GM12878 (cell line): ENCODE data around the gene SIT1. TPM values are rescaled to one million over a fixed set of nuclear protein-coding genes. Genes with fewer than 3 reads are reported as not detected.
A peak's percentile ranks its signal among the peaks of the same experiment; 100 is the strongest.

ENCODE experiments used
- ATAC-seq: fragments of 200-7000 bp; cut with Tn5 transposase; 3 replicates; pipeline ENCODE4 v1.9.1; 2020; ENCODE audit warnings: mild to moderate bottlenecking, moderate library complexity
- BruUV-seq: library from RNA; stranded (reverse); fragments of 400-500 nt; replicated peaks from 2 replicates; lab custom pipeline; 2021; lab: Mats Ljungman, UMichigan
- CTCF ChIA-PET: fragments of 300-600 bp; sonication (Branson Sonifier 250); formaldehyde crosslinking; extraction: SDS; loops from one replicate; lab custom pipeline; 2021; ENCODE audit warnings: inconsistent platforms; lab: Yijun Ruan, JAX
- POLR2A ChIA-PET: fragments of 350-600 bp; formaldehyde crosslinking; extraction: SDS; loops from one replicate; lab custom pipeline; 2021; ENCODE audit warnings: inconsistent platforms; lab: Charles Lee
- RAD21 ChIA-PET: fragments of 300-600 bp; sonication (Branson Sonifier 250); formaldehyde crosslinking; loops from one replicate; lab custom pipeline; 2023; ENCODE audit warnings: antibody characterized with exemption; ENCODE audit not compliant: unreplicated experiment; lab: Charles Lee
- SMC1A ChIA-PET: fragments of 300-600 bp; sonication (Branson Sonifier 250); formaldehyde crosslinking; loops from one replicate; lab custom pipeline; 2023; ENCODE audit not compliant: unreplicated experiment, uncharacterized antibody; lab: Charles Lee
- DNase-seq: peaks from one replicate; pipeline ENCODE4 v3.0.0-alpha.2; 2011; ENCODE audit warnings: low read depth, low spot score
- FAIRE-seq: peaks from 3 replicates; lab custom pipeline; 2011; peaks lifted over from hg19 to GRCh38; lab: Jason Lieb, UNC
- H2AFZ ChIP-seq: 2 replicates; pipeline ENCODE4 v1.6.0; 2011; ENCODE audit warnings: low read depth, low read length, control low read depth; ENCODE audit not compliant: control insufficient read depth
- H3K27ac ChIP-seq: 2 replicates; pipeline ENCODE4 v1.5.1; 2011; ENCODE audit warnings: control low read depth; ENCODE audit not compliant: control insufficient read depth, insufficient read depth
- H3K27me3 ChIP-seq, 2 experiments: replicated peaks in 1 of 2; 2 replicates each; pipeline versions ENCODE4 v1.6.0 to v1.6.1; 2011; ENCODE audit warnings: low read length in 1 of 2; ENCODE audit not compliant: control insufficient read depth in 2 of 2, insufficient read depth in 2 of 2
- H3K36me3 ChIP-seq, 2 experiments: 2 replicates each; pipeline ENCODE4 v1.5.1; 2011; ENCODE audit warnings: low read length in 1 of 2; ENCODE audit not compliant: control insufficient read depth in 2 of 2, insufficient read depth in 2 of 2
- H3K4me1 ChIP-seq: 2 replicates; pipeline ENCODE4 v1.6.1; 2011; ENCODE audit warnings: mild to moderate bottlenecking, low read length, moderate library complexity, mixed read lengths; ENCODE audit not compliant: control insufficient read depth, insufficient read depth
- H3K4me2 ChIP-seq: 2 replicates; pipeline ENCODE4 v1.6.0; 2011; ENCODE audit warnings: control low read depth; ENCODE audit not compliant: control insufficient read depth, insufficient read depth
- H3K4me3 ChIP-seq: fragments of 200-600 bp; sonication (generic); 2 replicates; pipeline ENCODE4 v1.5.1; 2016
- H3K79me2 ChIP-seq: 2 replicates; pipeline ENCODE4 v1.6.0; 2011; ENCODE audit warnings: low read length; ENCODE audit not compliant: control insufficient read depth, insufficient read depth
- H3K9ac ChIP-seq: 2 replicates; pipeline ENCODE4 v1.8.0; 2011; ENCODE audit warnings: low read length, control low read depth, mixed read lengths; ENCODE audit not compliant: control insufficient read depth, insufficient read depth
- H3K9me3 ChIP-seq: replicated peaks from 3 replicates; pipeline ENCODE4 v1.5.1; 2011; ENCODE audit warnings: mild to moderate bottlenecking, low read length; ENCODE audit not compliant: control insufficient read depth, insufficient read depth
- H4K20me1 ChIP-seq: 2 replicates; pipeline ENCODE4 v1.6.0; 2011; ENCODE audit not compliant: control insufficient read depth, insufficient read depth
- BHLHE40 ChIP-seq, 2 experiments: fragments of 450-650 bp in 1 of 2; IDR thresholded peaks; 2 replicates each; pipeline ENCODE4 v1.6.1; 2011 to 2017; ENCODE audit warnings: low read depth in 2 of 2, borderline replicate concordance in 1 of 2, improper control_type of control experiment in 1 of 2, low read length in 1 of 2, mild to moderate bottlenecking in 1 of 2
- HDGF ChIP-seq: fragments of 450-650 bp; IDR thresholded peaks from 2 replicates; pipeline ENCODE4 v1.6.1; 2016; ENCODE audit warnings: antibody characterized with exemption
- IKZF1 ChIP-seq: fragments of 450-650 bp; conservative IDR thresholded peaks from 2 replicates; pipeline ENCODE4 v1.6.1; 2017; ENCODE audit warnings: antibody characterized with exemption, mild to moderate bottlenecking
- JUNB ChIP-seq: IDR thresholded peaks from 2 replicates; pipeline ENCODE4 v1.6.1; 2016; ENCODE audit warnings: antibody characterized with exemption, mild to moderate bottlenecking
- KAT2A ChIP-seq: conservative IDR thresholded peaks from 2 replicates; pipeline ENCODE4 v1.6.1; 2011; ENCODE audit warnings: low read depth, low read length; ENCODE audit not compliant: control insufficient read depth
- MEF2A ChIP-seq: IDR thresholded peaks from 2 replicates; pipeline ENCODE4 v1.6.1; 2011; ENCODE audit warnings: low read depth, mild to moderate bottlenecking, low read length, moderate library complexity; ENCODE audit not compliant: insufficient read depth
- MTA2 ChIP-seq: fragments of 450-650 bp; IDR thresholded peaks from 2 replicates; pipeline ENCODE4 v1.6.1; 2016; ENCODE audit warnings: low read depth, mild to moderate bottlenecking, moderate library complexity
- MYB ChIP-seq: fragments of 150-350 bp; IDR thresholded peaks from 2 replicates; pipeline ENCODE4 v1.6.1; 2014; ENCODE audit warnings: mild to moderate bottlenecking, low read depth, low read length, borderline replicate concordance
- RAD51 ChIP-seq: fragments of 450-650 bp; IDR thresholded peaks from 2 replicates; pipeline ENCODE4 v1.6.1; 2016; ENCODE audit warnings: moderate library complexity, mild to moderate bottlenecking, inconsistent platforms
- RELA ChIP-seq: fragments of 450-650 bp; IDR thresholded peaks from 2 replicates; pipeline ENCODE4 v1.8.0; 2014; ENCODE audit warnings: borderline replicate concordance; ENCODE audit not compliant: partially characterized antibody
- RUNX3 ChIP-seq: IDR thresholded peaks from 2 replicates; pipeline ENCODE4 v1.6.1; 2012; ENCODE audit warnings: low read length, inconsistent platforms
- WRNIP1 ChIP-seq: IDR thresholded peaks from 2 replicates; pipeline ENCODE4 v1.6.1; 2011; ENCODE audit warnings: low read depth, low read length, improper control_type of control experiment, borderline replicate concordance
- ZNF274 ChIP-seq: IDR thresholded peaks from one replicate; pipeline ENCODE4 v1.8.0; 2011; ENCODE audit not compliant: insufficient read length, insufficient read depth
- WGBS: methylation state at CpG from one replicate; pipeline ENCODE4 v1.1.6; 2016; ENCODE audit warnings: low lambda C conversion rate; ENCODE audit not compliant: insufficient replicate concordance, insufficient coverage; ENCODE audit errors: missing lambda C conversion rate; 5-methylcytosine and 5-hydroxymethylcytosine counted together
- in situ Hi-C: fragments of 300-500 bp; cut with MboI; formaldehyde crosslinking; loops from 9 replicates; pipeline ENCODE4 v1.14.3; 2018; ENCODE audit warnings: mixed read lengths
- intact Hi-C: fragments of 100-400 bp; cut with micrococcal nuclease; formaldehyde crosslinking; loops from one replicate; pipeline ENCODE4 v1.14.2; 2022; ENCODE audit not compliant: unreplicated experiment
- polyA plus RNA-seq, 11 experiments: library from polyadenylated mRNA; depleted of rRNA in 4 of 11; unstranded in 6 of 11; stranded (reverse) in 5 of 11; fragments of >200 nt; fragmentation: Nextera tagmentation in 4 of 11; fragmentation: Illumina TruSeq in 1 of 11; extraction: Ambion mirVana in 4 of 11; extraction: Trizol in 1 of 11; gene quantifications; 1 replicate in 1 of 11; 2 replicates in 10 of 11; pipeline versions ENCODE4 v1.2.1 to v1.2.3, GENCODE V29; 2011 to 2016; ENCODE audit warnings: inconsistent platforms in 2 of 11, missing spikeins in 2 of 11, low read depth in 1 of 11
- total RNA-seq, 4 experiments: library from RNA; depleted of rRNA in 3 of 4; stranded (reverse); fragments of >200 nt in 3 of 4; fragmentation: Illumina TruSeq in 1 of 4; extraction: Trizol in 1 of 4; gene quantifications; 2 replicates each; pipeline versions ENCODE4 v1.2.1 to v1.2.3, GENCODE V29; 2013 to 2021

The SIT1 gene
- total and polyA plus RNA-seq, 10 of the 15 experiments (the other 5 are each of a cell fraction or from before 2014, with no cell fraction given) = 0.97 to 137 (median 59.7) TPM

DNA sequence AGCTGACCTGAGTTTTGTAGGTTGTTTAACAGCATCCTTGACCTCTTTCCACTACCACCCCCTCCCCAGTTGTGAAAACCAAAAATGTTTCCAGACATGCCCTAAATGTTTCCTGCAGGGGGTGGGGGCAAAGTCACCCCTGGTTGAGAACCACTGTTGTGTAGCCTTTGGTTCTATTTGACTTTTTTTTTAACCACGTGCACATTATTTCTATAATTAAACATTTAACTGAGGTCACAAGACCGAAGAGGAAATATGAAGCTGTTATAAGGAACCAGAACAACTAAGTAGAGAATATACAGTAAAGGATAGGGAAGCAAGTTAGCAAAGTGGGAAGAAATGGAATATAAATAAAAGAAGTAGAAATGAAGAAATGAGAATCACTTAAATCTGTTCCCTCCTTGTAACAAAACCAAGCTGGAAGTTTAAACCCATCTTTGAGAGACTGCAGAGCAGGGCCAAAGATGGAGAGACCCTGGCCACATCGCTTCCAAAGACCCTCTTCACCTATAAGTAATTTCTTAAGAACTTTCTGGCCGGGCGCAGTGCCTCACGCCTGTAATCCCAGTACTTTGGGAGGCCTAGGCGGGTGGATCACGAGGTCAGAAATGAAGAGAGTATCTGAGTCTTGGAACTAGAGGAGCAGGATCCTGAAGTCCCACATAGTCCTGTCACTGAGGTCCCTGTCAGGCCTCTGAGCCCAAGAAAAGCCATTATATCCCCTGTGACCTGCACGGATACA, 14.4 kb downstream of the SIT1 start:
- peaks cover 25% of the 10 kb centered on the region for H3K4me1 ChIP-seq
- no peaks in the 10 kb centered on the region for H3K79me2 ChIP-seq
- H2AFZ ChIP-seq = no peak overlapping the region
- ChIA-PET SMC1A (interaction anchor here (0.5 to 4.5 kb wide), 5 partner anchors 11 to 22 kb away, joined by 3 to 32 read pairs (median 4); partner anchors contain the start of gene SIT1), POLR2A (interaction anchor here (1.1 to 2.4 kb wide), 3 partner anchors 10 to 31 kb away, joined by 4 to 12 read pairs (median 6); partner anchors contain the start of gene TESK1), CTCF (interaction anchor here (0.9 to 3.3 kb wide), 8 partner anchors 10 to 93 kb away, joined by 3 to 31 read pairs (median 4); partner anchors contain the start of gene ARHGEF39), RAD21 (interaction anchor here (0.7 to 3.1 kb wide), 5 partner anchors 10 to 28 kb away, joined by 3 to 16 read pairs (median 4); no protein-coding TSS in a partner anchor)
- no peak overlapping the region for H3K9ac ChIP-seq
- TF ChIP-seq MEF2A (peak; percentile 76), IKZF1 (0 out of 2 replicates have a peak, but pooled peaks have one; percentile 23), RUNX3 (peak; percentile 59), JUNB (0 out of 2 replicates have a peak, but pooled peaks have one; percentile 10), RAD51 (peak; percentile 64; the same call in 1 of the 2 replicates), KAT2A (no peak), WRNIP1 (no peak), MYB (no peak), MTA2 (no peak), BHLHE40 (IDR thresholded peaks at IDR 0.05; ENCODE audit: borderline replicate concordance in 1 of 2, low read depth in 2 of 2, low read length in 1 of 2) (peak; percentile 44 to 47; a peak in 2 of 4 replicates), ZNF274 (no peak), RELA (no peak), HDGF (no peak)
- intact Hi-C loops (no loop called here), in situ Hi-C loops (no loop called here)
- H3K27me3 ChIP-seq = no peaks in the 10 kb centered on the region
- 62% methylated on average over 9 of the region's 9 CpGs for WGBS
- H3K9me3 ChIP-seq = no peaks in the 10 kb centered on the region
- no peak for DNase-seq
- no peaks in the 10 kb centered on the region for H3K36me3 ChIP-seq
- H4K20me1 ChIP-seq = no peaks in the 10 kb centered on the region
- peak overlapping the region; percentile 27; the same call in 1 of the 2 replicates for H3K4me2 ChIP-seq
- ATAC-seq = no peak; the same call in 1 of the 3 replicates
- no peak overlapping the region for H3K4me3 ChIP-seq
- no TSS peak for BruUV-seq
- no peak overlapping the region for H3K27ac ChIP-seq
- FAIRE-seq = no peak
